Measurements from ENCODE around the gene PRDM10. TPM values are rescaled to one million over a fixed set of nuclear protein-coding genes. Genes with fewer than 3 reads are reported as not detected.

The PRDM10 gene
- total RNA-seq, 6 experiments from 2014 or later = 3.4 to 6.8 (median 4.4) TPM

- DNase-seq = no peak
- Histone ChIP-seq H3K4me1 (peaks cover 0 to 54% (median 20%) of the 10 kb centered on the region in 4 donors), H3K27ac (peak overlapping the region in 2 of 3 donors; percentile 100), H3K9me3 (no peaks in the 10 kb centered on the region), H3K36me3 (no peaks in the 10 kb centered on the region), H3K27me3 (no peaks in the 10 kb centered on the region), H3K4me3 (no peak overlapping the region)
- 26% methylated on average over 1 of the region's 1 CpG for WGBS (ENCODE audit: insufficient coverage, low coverage, low lambda C conversion rate, missing lambda C conversion rate)
- TF ChIP-seq POLR2A (IDR thresholded peaks at IDR 0.05) (no peak), CTCF (IDR thresholded peaks at IDR 0.05) (no peak)
- intact Hi-C loops (cut with DNase I) = loop anchor here in 1 of 2 donors (10.0 kb wide), 1 partner anchor 137 kb away; no protein-coding TSS in a partner anchor
- no peak for ATAC-seq
Observed at GRCh38 chr11:129998107-129998506, 4.5 kb downstream of the PRDM10 start.

- H3K27ac ChIP-seq = no peak overlapping the region
- no peaks in the 10 kb centered on the region for H3K9me3 ChIP-seq
- H3K27me3 ChIP-seq = no peaks in the 10 kb centered on the region
- no peak for DNase-seq
- peaks cover 0 to 59% (median 23%) of the 10 kb centered on the region in 4 donors for H3K4me1 ChIP-seq
- H3K36me3 ChIP-seq = no peaks in the 10 kb centered on the region
- ATAC-seq = no peak
- intact Hi-C loops (cut with DNase I) = loop anchor here in 1 of 2 donors (10.0 kb wide), 1 partner anchor 137 kb away; no protein-coding TSS in a partner anchor
- no peak for TF ChIP-seq POLR2A (IDR thresholded peaks at IDR 0.05)
- no peak for TF ChIP-seq CTCF (IDR thresholded peaks at IDR 0.05)
- no peak overlapping the region for H3K4me3 ChIP-seq
- WGBS (ENCODE audit: insufficient coverage, low coverage, low lambda C conversion rate, missing lambda C conversion rate) = 93% methylated on average over 2 of the region's 2 CpGs
Observed at GRCh38 chr11:129997513-129997912, 5.1 kb downstream of the PRDM10 start.

GRCh38 chr11:129996113-129996870, 6.3 kb downstream of the PRDM10 start:
- H3K4me3 ChIP-seq = no peak overlapping the region
- intact Hi-C loops (cut with DNase I) = loop anchor here in 1 of 2 donors (10.0 kb wide), 1 partner anchor 139 kb away; no protein-coding TSS in a partner anchor
- no peak for DNase-seq
- H3K27ac ChIP-seq = peak overlapping the region; percentile 49 to 89 (median 76)
- H3K9me3 ChIP-seq = no peaks in the 10 kb centered on the region
- 56% methylated on average over 12 of the region's 12 CpGs for WGBS (ENCODE audit: insufficient coverage, low coverage, low lambda C conversion rate, missing lambda C conversion rate)
- H3K36me3 ChIP-seq = no peaks in the 10 kb centered on the region
- TF ChIP-seq CTCF (IDR thresholded peaks at IDR 0.05) (no peak), POLR2A (IDR thresholded peaks at IDR 0.05) (no peak)
- no peak for ATAC-seq
- H3K4me1 ChIP-seq = peaks cover 0 to 64% (median 23%) of the 10 kb centered on the region in 4 donors
- H3K27me3 ChIP-seq = no peaks in the 10 kb centered on the region

- intact Hi-C loops (cut with DNase I) = loop anchor here in 1 of 2 donors (10.0 kb wide), 1 partner anchor 140 kb away; no protein-coding TSS in a partner anchor
Observed at GRCh38 chr11:129995163-129995562, 7.5 kb downstream of the PRDM10 start.

More at GRCh38 chr11:129995163-129995562, 7.5 kb downstream of the PRDM10 start:
- no peaks in the 10 kb centered on the region for H3K36me3 ChIP-seq
- peaks cover 0 to 53% (median 19%) of the 10 kb centered on the region in 4 donors for H3K4me1 ChIP-seq
- no peaks in the 10 kb centered on the region for H3K9me3 ChIP-seq
- WGBS (ENCODE audit: insufficient coverage, low coverage, low lambda C conversion rate, missing lambda C conversion rate) = 25% methylated on average over 4 of the region's 4 CpGs
- H3K4me3 ChIP-seq = no peak overlapping the region
- peak overlapping the region; percentile 49 to 89 (median 76) for H3K27ac ChIP-seq
- ATAC-seq = peak; percentile 56 to 71 (median 63)
- DNase-seq = no peak
- H3K27me3 ChIP-seq = no peaks in the 10 kb centered on the region
- TF ChIP-seq POLR2A (IDR thresholded peaks at IDR 0.05) (no peak), CTCF (IDR thresholded peaks at IDR 0.05) (no peak)

Measured in right lobe of liver (tissue), 6 donors.